ENCODE data around the gene MKRN2. TPM values are rescaled to one million over a fixed set of nuclear protein-coding genes. Genes with fewer than 3 reads are reported as not detected.

The MKRN2 gene
- total and polyA plus RNA-seq, 9 of the 15 experiments (the other 6 are each of a cell fraction or from before 2014, with no cell fraction given): 29.4 to 63.2 (median 42.9) TPM

GRCh38 chr3:12590096-12590495, 33.2 kb downstream of the MKRN2 start:
- DNase-seq (ENCODE audit: extremely low read depth in 1 of 4, low spot score in 3 of 4): no peak
- H3K9ac ChIP-seq (ENCODE audit: insufficient read depth in 1 of 2, low read depth in 2 of 2, low read length in 2 of 2): no peak overlapping the region
- H3K27ac ChIP-seq (ENCODE audit: extremely low read depth, low read depth, low read length): no peak overlapping the region
- H2AFZ ChIP-seq (ENCODE audit: low read depth, low read length): no peak overlapping the region
- no peaks in the 10 kb centered on the region for H4K20me1 ChIP-seq (replicated peaks; ENCODE audit: control insufficient read depth, insufficient read depth, low read length)
- intact Hi-C loops (cut with micrococcal nuclease) (no loop called here), in situ Hi-C loops (cut with MboI) (no loop called here)
- no peaks in the 10 kb centered on the region for H3K9me3 ChIP-seq (replicated peaks; ENCODE audit: control insufficient read depth, insufficient read depth, low read depth, low read length)
- POLR2A ChIA-PET: interaction anchor here (1.1 kb wide), 2 partner anchors 12 to 13 kb away, joined by 3 read pairs; no protein-coding TSS in a partner anchor
- no peak for ATAC-seq
- CTCF ChIA-PET (ENCODE audit: low intra/inter-chr PET ratio): no interaction called here
- H3K9me1 ChIP-seq (ENCODE audit: control insufficient read depth, insufficient read depth, low read length): no peaks in the 10 kb centered on the region
- 0 out of 5 replicates have a peak, but pooled peaks cover 0 to 2% of the 10 kb centered on the region in 2 experiments for H3K4me1 ChIP-seq (replicated peaks in 1 of 2; ENCODE audit: control insufficient read depth in 2 of 2, insufficient read depth in 2 of 2, low read length in 2 of 2)
- H3K27me3 ChIP-seq (ENCODE audit: control insufficient read depth in 2 of 2, insufficient read depth in 2 of 2, low read length in 2 of 2): no peaks in the 10 kb centered on the region
- no peak for FAIRE-seq
- no peak overlapping the region for H3K4me3 ChIP-seq
- BruUV-seq (replicated peaks): no TSS peak
- WGBS (ENCODE audit: insufficient coverage, low coverage, missing lambda C conversion rate): 67% methylated on average over 1 of the region's 4 CpGs
- no peaks in the 10 kb centered on the region; the same call in 2 of the 3 replicates for H3K79me2 ChIP-seq (ENCODE audit: control insufficient read depth, insufficient read depth, low read length)
- H3K4me2 ChIP-seq (ENCODE audit: insufficient read depth, low read length): no peak overlapping the region
- H3K36me3 ChIP-seq (ENCODE audit: control insufficient read depth, insufficient read depth, low read length): peaks cover 95% of the 10 kb centered on the region
- no peak for TF ChIP-seq ZNF592 (IDR thresholded peaks at IDR 0.05)
- no peak for TF ChIP-seq SP1 (CRISPR knock-in tag; IDR thresholded peaks at IDR 0.05)
- no peak for TF ChIP-seq ZNF274 (IDR thresholded peaks at IDR 0.05; ENCODE audit: borderline replicate concordance, low read depth, low read length)
- TF ChIP-seq CHAMP1 (IDR thresholded peaks at IDR 0.05): no peak
- no peak for TF ChIP-seq ATF6 (CRISPR knock-in tag; IDR thresholded peaks at IDR 0.05)
- TF ChIP-seq STAT5A (IDR thresholded peaks at IDR 0.05; ENCODE audit: borderline replicate concordance, low read length): no peak
- no peak for TF ChIP-seq ETV6 (IDR thresholded peaks at IDR 0.05; ENCODE audit: borderline replicate concordance in 1 of 2, low read depth in 2 of 2, low read length in 1 of 2)
- no peak for TF ChIP-seq ETV6 (CRISPR knock-in tag; IDR thresholded peaks at IDR 0.05; ENCODE audit: borderline replicate concordance)
- no peak for TF ChIP-seq KDM1A (IDR thresholded peaks at IDR 0.05)
- TF ChIP-seq DLX4 (CRISPR knock-in tag; IDR thresholded peaks at IDR 0.05): no peak
- no peak for TF ChIP-seq E2F6 (IDR thresholded peaks at IDR 0.05; ENCODE audit: borderline replicate concordance in 1 of 2, extremely low read depth in 1 of 2, insufficient read depth in 1 of 2, insufficient read length in 1 of 2, low read depth in 1 of 2, low read length in 1 of 2, poor library complexity in 1 of 2, severe bottlenecking in 1 of 2)
